Measurements from ENCODE around the gene SLK. TPM values are rescaled to one million over a fixed set of nuclear protein-coding genes. Genes with fewer than 3 reads are reported as not detected.

Gene SLK
- total RNA-seq, 2 experiments from 2014 or later: 19.4 to 19.9 TPM

DNA sequence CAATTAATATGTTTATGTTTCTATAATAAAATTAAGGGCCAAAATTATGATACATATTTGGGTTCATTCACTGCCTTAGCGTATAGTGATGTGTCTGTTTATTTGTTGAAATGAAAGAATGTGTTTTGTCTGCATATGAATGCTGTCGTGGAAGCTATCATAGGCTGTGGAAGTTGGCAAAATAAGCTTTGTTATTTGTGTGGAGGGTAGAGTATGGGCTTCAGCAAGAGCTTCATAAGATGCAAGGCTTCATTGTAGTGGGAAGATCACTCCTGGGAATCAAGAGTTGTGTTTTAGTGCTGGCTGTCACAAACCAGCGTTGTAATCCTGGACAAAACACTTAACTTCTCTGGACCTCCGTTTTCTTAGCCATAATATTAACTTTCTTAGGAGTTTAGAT is 2.5 kb downstream of the SLK start:
- Histone ChIP-seq H2AFZ (ENCODE audit: low read length) (no peak overlapping the region), H3K4me3 (ENCODE audit: low read depth, low read length, poor library complexity, severe bottlenecking) (peak overlapping the region; percentile 91), H3K4me1 (ENCODE audit: insufficient read depth, low read length, poor library complexity, severe bottlenecking) (peaks cover 30% of the 10 kb centered on the region), H4K20me1 (ENCODE audit: insufficient read depth, low read length) (peaks cover 28% of the 10 kb centered on the region; the same call in 1 of the 2 replicates), H3K36me3 (ENCODE audit: insufficient read depth, low read length) (no peaks in the 10 kb centered on the region), H3K4me2 (ENCODE audit: low read length) (peak overlapping the region; percentile 98), H3K79me2 (ENCODE audit: insufficient read depth, low read depth, low read length) (peaks cover 37% of the 10 kb centered on the region), H3K9me2 (ENCODE audit: insufficient read depth, low read length) (no peaks in the 10 kb centered on the region), H3K9me3 (ENCODE audit: low read length) (no peaks in the 10 kb centered on the region), H3K27ac (ENCODE audit: low read depth, low read length, poor library complexity, severe bottlenecking) (no peak overlapping the region)
- ChIA-PET POLR2A (interaction anchor here (0.6 to 2.0 kb wide), 7 partner anchors 10 to 154 kb away, joined by 3 to 8 read pairs (median 4); no protein-coding TSS in a partner anchor), CTCF (ENCODE audit: unreplicated experiment) (interaction anchor here (0.7 to 1.2 kb wide), 3 partner anchors 14 to 53 kb away, joined by 3 read pairs; no protein-coding TSS in a partner anchor)
- TF ChIP-seq CTCF (conservative IDR thresholded peaks at IDR 0.05; ENCODE audit: low read length) (no peak), EZH2phosphoT487 (IDR thresholded peaks at IDR 0.05; ENCODE audit: borderline replicate concordance, low read depth, low read length) (no peak)
- DNase-seq (ENCODE audit: low spot score): no peak
- intact Hi-C loops (cut with micrococcal nuclease; ENCODE audit: unreplicated experiment): loop anchor here (5.0 kb wide), 2 partner anchors 298 to 368 kb away; partner anchors contain the start of genes GSTO2 and ITPRIP
- BruUV-seq (replicated peaks): no TSS peak

- H3K4me1 ChIP-seq (ENCODE audit: insufficient read depth, low read length, poor library complexity, severe bottlenecking): peaks cover 30% of the 10 kb centered on the region
- peaks cover 37% of the 10 kb centered on the region for H3K79me2 ChIP-seq (ENCODE audit: insufficient read depth, low read depth, low read length)
- peaks cover 28% of the 10 kb centered on the region; the same call in 1 of the 2 replicates for H4K20me1 ChIP-seq (ENCODE audit: insufficient read depth, low read length)
- H3K9me2 ChIP-seq (ENCODE audit: insufficient read depth, low read length): no peaks in the 10 kb centered on the region
- no peaks in the 10 kb centered on the region for H3K36me3 ChIP-seq (ENCODE audit: insufficient read depth, low read length)
- peak overlapping the region; percentile 91 for H3K4me3 ChIP-seq (ENCODE audit: low read depth, low read length, poor library complexity, severe bottlenecking)
- BruUV-seq (replicated peaks): TSS peak; percentile 35
- DNase-seq (ENCODE audit: low spot score): no peak
- TF ChIP-seq EZH2phosphoT487 (IDR thresholded peaks at IDR 0.05; ENCODE audit: borderline replicate concordance, low read depth, low read length): no peak
- TF ChIP-seq CTCF (conservative IDR thresholded peaks at IDR 0.05; ENCODE audit: low read length): no peak
- POLR2A ChIA-PET: interaction anchor here (0.7 to 2.0 kb wide), 6 partner anchors 9 to 153 kb away, joined by 3 to 8 read pairs (median 4); no protein-coding TSS in a partner anchor
- no peak overlapping the region for H2AFZ ChIP-seq (ENCODE audit: low read length)
- peak overlapping the region; percentile 98 for H3K4me2 ChIP-seq (ENCODE audit: low read length)
- H3K9me3 ChIP-seq (ENCODE audit: low read length): no peaks in the 10 kb centered on the region
- CTCF ChIA-PET (ENCODE audit: unreplicated experiment): interaction anchor here (0.7 to 1.2 kb wide), 3 partner anchors 13 to 53 kb away, joined by 3 read pairs; no protein-coding TSS in a partner anchor
- H3K27ac ChIP-seq (ENCODE audit: low read depth, low read length, poor library complexity, severe bottlenecking): no peak overlapping the region
- intact Hi-C loops (cut with micrococcal nuclease; ENCODE audit: unreplicated experiment): loop anchor here (5.0 kb wide), 2 partner anchors 297 to 367 kb away; partner anchors contain the start of genes GSTO2 and ITPRIP
These were observed 3.1 kb downstream of the SLK start for GRCh38 chr10:103969857-103970627.
